ENCODE measurements around the gene CDKN1A. TPM values are rescaled to one million over a fixed set of nuclear protein-coding genes. Genes with fewer than 3 reads are reported as not detected.
A peak's percentile ranks its signal among the peaks of the same experiment; 100 is the strongest.

CDKN1A gene
- total RNA-seq, 2 experiments from 2014 or later = 12.6 to 13.0 TPM

DNA sequence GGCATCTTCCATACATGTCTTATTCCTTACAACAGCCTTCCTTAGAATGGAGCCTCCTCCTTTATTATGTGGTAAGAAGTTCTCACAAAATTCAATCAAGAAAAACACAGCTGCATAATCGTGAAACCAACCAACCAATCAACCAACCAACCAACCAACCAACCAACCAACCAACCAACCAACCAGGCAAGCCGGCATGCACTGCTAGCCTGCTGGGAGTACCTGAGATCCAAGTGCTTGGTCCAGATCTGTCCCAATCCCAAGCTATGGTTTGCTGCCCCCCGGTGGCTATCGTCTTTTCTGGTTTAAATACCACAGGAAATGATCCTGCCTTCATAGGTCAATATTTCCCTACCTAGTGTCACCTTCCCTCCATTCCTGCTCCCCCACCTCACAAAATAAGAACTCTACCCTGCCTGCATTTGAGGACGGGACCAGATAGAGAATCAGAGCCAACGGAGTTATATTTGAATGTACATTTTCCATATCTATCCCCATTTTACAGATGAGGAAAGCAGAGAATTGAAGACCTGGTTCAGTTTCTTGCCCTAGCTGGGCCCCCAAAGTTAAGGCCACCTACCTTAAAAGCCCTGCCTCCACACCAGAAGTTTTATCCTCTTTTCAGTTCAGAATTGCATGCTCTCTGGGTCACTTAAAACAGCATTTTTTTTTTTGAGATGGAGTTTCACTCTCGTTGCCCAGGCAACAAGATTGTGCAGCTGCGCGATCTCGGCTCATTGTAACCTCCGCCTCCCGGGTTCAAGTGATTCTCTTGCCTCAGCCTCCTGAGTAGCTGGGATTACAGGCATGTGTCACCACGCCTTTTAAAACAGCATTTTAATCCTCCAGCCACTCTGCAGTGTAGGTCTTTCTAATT lies 46.2 kb downstream of the CDKN1A start:
- H3K4me1 Mint-ChIP-seq = peaks cover 3% of the 10 kb centered on the region
- no peaks in the 10 kb centered on the region for H3K27me3 Mint-ChIP-seq
- peak overlapping the region; percentile 7 for H3K27ac Mint-ChIP-seq
- H3K4me3 Mint-ChIP-seq = no peak overlapping the region
- DNase-seq = peak; percentile 38
- no peaks in the 10 kb centered on the region for H3K36me3 Mint-ChIP-seq
- no peaks in the 10 kb centered on the region for H3K9me3 Mint-ChIP-seq

DNA sequence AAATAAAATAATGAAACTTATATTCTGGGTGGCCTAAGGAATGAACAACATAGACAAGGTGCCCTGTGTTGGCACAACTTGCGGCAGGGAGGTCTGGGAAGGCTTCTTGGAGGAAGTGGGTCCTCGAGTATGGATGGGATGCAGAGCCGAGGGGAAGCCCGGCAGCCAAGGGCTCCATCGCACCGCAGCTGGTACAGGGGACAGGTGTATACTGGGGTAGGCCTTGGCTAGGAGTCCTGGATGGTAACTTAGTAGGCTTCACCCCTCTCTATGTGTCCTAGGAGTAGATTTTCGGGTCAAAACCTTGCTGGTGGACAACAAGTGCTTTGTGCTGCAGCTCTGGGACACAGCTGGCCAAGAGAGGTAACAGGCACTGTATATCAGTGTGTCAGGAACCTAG lies 47.1 kb downstream of the CDKN1A start:
- no peak for DNase-seq
- Mint-ChIP-seq H3K27ac (no peak overlapping the region), H3K27me3 (no peaks in the 10 kb centered on the region), H3K4me1 (peaks cover 3% of the 10 kb centered on the region), H3K36me3 (no peaks in the 10 kb centered on the region), H3K9me3 (no peaks in the 10 kb centered on the region), H3K4me3 (no peak overlapping the region)

DNA sequence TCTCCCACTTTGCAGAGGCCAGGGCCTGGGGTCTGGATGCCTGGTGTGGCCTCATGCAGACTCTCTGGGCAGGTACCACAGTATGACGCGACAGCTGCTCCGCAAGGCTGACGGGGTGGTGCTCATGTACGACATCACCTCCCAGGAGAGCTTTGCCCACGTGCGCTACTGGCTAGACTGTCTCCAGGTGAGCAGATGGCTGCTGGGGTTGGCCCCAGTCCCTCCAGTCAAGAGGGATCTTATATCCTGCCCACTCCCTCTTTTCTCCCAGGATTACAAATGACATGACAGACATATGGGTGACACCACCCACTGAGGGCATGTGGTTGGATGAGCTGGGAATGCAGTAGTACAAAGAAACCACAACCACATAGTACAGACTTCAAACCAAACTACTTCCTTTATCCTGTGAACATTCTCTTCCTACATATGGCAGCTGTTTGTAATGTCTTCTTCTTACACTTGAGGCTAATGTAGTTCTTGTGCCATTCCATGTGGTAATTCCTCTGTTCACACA lies 49.0 kb downstream of the CDKN1A start:
- DNase-seq = no peak
- Mint-ChIP-seq H3K27ac (no peak overlapping the region), H3K4me1 (peaks cover 3% of the 10 kb centered on the region)

DNA sequence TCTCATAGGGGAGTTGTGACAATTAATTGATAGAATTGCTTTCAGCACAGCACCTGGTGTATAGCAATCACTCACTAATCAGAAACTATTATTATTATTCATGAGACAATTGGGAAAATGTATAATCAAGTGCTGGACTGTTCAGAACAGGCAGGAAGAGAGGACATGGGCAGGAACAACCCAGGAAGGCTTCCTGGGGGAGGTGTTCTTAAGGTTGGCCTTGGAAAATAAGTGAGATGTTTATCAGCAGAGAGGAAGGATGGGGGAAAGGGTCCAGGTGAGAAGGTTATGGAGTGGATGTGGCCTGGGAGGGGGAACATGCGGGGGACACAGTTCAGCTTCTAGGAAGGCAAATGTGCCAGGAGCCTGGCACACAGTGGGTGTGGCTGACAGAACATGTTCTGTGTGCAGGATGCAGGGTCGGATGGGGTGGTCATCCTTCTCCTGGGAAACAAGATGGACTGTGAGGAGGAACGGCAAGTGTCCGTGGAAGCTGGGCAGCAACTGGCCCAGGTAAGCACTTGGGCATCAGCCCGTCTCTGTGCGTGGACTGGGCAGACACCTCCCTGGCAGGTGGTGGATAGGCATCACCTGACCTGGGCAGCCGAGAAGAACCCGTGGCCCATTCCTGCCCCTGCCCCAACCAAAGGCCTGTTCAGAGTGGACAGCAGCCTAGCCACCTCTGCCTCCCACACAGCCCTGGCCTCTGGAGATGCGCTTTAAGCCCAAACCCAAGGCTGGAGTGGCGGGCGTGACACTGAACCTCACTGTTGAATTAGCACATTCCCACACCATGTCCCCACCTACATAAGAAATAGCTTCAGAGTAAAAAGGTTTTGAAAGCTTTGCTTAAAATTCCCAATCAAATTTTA lies 50.0 kb downstream of the CDKN1A start:
- Mint-ChIP-seq H3K4me3 (no peak overlapping the region), H3K9me3 (no peaks in the 10 kb centered on the region), H3K4me1 (peaks cover 6% of the 10 kb centered on the region), H3K27me3 (no peaks in the 10 kb centered on the region), H3K36me3 (no peaks in the 10 kb centered on the region), H3K27ac (no peak overlapping the region)
- DNase-seq = no peak

More for the DNA sequence above, 49.0 kb downstream of the CDKN1A start:
- H3K9me3 Mint-ChIP-seq = no peaks in the 10 kb centered on the region
- no peaks in the 10 kb centered on the region for H3K27me3 Mint-ChIP-seq
- H3K4me3 Mint-ChIP-seq = no peak overlapping the region
- no peaks in the 10 kb centered on the region for H3K36me3 Mint-ChIP-seq

DNA sequence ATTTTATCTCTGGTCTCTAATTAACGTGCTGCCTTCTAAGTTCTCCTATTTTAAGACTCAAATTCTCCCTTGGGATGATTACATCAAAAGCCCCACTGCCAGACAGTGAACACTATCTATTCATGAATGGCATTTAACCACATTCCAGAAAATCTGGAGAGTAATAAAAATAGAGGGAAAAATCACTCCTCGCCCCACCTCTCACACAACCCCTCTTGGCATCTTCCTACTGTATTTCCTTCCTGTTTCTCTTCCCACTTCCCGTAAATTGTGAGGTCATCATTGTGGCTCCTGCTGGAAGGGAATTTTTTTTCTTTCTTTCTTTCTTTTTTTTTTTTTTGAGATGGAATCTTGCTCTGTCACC lies 50.6 kb downstream of the CDKN1A start:
- peaks cover 2% of the 10 kb centered on the region for H3K27me3 Mint-ChIP-seq
- H3K4me3 Mint-ChIP-seq = no peak overlapping the region
- DNase-seq = no peak
- H3K27ac Mint-ChIP-seq = no peak overlapping the region
- H3K36me3 Mint-ChIP-seq = no peaks in the 10 kb centered on the region
- peaks cover 8% of the 10 kb centered on the region for H3K4me1 Mint-ChIP-seq
- H3K9me3 Mint-ChIP-seq = no peaks in the 10 kb centered on the region

DNA sequence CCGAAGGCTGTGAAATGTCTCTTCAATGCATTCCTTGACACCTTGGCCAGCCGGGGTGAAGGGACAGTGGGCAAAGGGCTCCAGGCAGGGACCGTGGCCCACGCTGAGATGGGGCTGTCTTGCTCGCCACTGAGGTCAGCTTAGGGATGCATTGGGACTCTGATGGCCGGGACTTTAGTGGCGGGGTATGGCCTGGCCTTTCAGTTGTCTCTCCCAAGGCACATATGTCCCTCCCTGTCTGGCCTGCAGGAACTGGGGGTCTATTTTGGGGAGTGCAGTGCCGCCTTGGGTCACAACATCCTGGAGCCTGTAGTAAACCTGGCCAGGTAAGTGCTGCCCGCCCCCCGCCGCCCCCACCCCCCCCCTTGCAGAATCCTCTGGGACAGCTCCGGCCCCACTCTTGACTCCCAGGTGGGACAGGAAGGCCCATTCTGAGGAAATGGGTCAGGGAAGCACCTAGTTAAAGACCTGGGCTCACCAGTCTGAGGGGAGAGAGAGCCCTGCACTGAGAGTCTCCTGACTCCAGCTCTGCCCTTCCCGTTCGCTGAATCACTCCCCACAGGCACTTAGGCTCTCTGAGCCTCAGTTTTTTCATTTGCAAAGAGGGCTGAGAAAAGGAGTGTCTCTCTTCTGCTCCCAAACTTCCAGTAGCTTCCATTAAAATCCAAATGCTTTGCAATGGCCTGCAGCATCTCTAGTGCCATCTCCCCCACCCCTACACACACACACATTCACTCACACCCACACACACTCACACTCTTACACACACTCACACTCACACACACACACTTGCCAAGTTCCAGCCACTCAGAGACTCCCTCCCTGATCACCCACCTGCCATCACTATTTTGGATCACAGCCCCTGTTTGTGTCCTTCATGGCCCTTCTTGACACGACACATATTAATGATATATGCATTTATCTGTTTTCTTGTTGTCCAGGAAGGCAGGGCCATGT lies 52.2 kb downstream of the CDKN1A start:
- H3K4me3 Mint-ChIP-seq = no peak overlapping the region
- no peak for DNase-seq
- H3K27me3 Mint-ChIP-seq = peaks cover 5% of the 10 kb centered on the region
- no peak overlapping the region for H3K27ac Mint-ChIP-seq
- H3K9me3 Mint-ChIP-seq = no peaks in the 10 kb centered on the region
- no peaks in the 10 kb centered on the region for H3K36me3 Mint-ChIP-seq
- peaks cover 16% of the 10 kb centered on the region for H3K4me1 Mint-ChIP-seq

DNA sequence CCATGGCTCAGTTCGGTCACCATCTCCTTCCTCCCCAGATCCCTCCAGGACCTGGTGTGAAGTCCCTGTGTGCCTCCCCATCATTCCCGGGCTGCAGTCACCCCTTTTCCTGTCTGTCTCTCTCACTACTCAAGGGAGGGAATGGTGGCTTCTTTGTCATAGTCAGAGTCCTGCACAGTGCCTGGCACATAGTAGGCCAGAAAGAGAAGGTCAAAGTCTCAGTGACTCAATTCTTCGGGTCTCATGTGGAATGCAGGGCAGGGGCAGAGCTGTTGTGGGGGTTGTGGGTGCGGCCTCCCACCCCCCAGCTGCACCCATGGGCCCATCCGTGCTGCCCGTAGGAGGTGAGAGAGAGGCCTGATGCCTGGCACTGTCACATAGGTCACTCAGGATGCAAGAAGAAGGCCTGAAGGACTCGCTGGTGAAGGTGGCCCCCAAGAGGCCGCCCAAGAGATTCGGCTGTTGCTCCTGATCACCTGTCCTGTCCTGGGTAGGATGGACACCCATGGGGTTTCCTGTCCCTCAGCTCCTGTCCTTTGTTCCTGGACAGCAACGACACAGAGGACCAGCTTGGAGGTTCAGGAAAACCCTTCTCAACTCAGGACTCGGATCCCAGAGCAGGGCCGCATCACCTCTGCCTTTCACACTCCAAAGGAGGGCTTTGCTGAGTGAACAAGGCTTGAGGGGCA lies 53.3 kb downstream of the CDKN1A start:
- H3K9me3 Mint-ChIP-seq = no peaks in the 10 kb centered on the region
- peaks cover 13% of the 10 kb centered on the region for H3K4me1 Mint-ChIP-seq
- H3K27ac Mint-ChIP-seq = no peak overlapping the region
- DNase-seq = no peak
- H3K27me3 Mint-ChIP-seq = peaks cover 5% of the 10 kb centered on the region
- H3K4me3 Mint-ChIP-seq = no peak overlapping the region
- H3K36me3 Mint-ChIP-seq = no peaks in the 10 kb centered on the region

DNA sequence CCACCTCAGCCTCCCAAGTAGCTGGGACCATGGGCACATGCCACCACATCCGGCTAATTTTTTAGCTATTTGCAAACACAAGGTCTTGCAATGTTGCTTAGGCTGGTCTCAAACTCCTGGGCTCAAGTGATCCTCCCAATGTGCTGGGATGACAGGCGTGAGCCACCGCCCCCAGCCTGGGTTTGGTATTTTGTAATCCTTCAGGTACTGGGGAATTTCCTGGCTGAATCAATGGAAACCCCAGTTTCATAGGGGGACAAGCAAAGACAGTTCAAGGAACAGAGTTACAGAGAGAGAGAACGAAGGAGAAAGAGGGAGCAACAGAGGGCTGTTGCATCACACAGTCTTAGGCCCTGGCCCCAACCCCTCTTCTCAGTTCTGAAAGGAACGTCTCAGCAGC lies 54.8 kb downstream of the CDKN1A start:
- Mint-ChIP-seq H3K4me1 (peaks cover 13% of the 10 kb centered on the region), H3K36me3 (no peaks in the 10 kb centered on the region), H3K9me3 (no peaks in the 10 kb centered on the region), H3K27ac (no peak overlapping the region), H3K27me3 (peaks cover 5% of the 10 kb centered on the region), H3K4me3 (no peak overlapping the region)
- no peak for DNase-seq

DNA sequence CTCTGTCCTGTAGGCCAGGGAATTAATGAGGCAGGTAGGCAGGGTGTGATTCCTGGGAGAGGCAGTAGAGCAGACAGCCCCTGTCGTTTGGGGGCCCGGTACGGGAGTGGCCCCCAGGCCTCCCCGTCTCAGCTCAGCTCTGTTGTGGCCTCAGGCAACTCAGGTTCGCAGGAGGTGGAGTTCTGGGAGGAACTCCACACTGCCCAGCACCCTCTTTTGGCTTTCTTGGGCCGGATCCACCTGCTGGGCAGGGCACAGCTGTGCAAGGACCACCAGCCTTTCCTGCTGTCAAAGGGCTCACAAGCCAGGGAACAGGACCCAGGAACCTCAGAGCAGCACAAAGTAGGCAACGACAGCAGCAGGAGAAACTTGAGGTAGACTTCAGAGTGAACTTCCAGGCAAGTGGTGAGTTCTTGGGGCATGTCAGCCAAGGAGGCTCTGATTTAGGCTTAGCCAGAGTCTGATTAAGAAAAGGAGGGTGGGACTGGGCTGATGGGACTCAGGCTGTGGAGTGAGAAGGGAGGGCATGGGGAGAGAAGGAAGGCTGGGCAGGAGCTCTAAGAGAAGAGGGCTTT lies 56.1 kb downstream of the CDKN1A start:
- peaks cover 13% of the 10 kb centered on the region for H3K4me1 Mint-ChIP-seq
- DNase-seq = no peak
- H3K4me3 Mint-ChIP-seq = peak overlapping the region; percentile 59
- H3K27me3 Mint-ChIP-seq = peaks cover 5% of the 10 kb centered on the region
- no peaks in the 10 kb centered on the region for H3K9me3 Mint-ChIP-seq
- H3K36me3 Mint-ChIP-seq = no peaks in the 10 kb centered on the region
- peak overlapping the region; percentile 55 for H3K27ac Mint-ChIP-seq

DNA sequence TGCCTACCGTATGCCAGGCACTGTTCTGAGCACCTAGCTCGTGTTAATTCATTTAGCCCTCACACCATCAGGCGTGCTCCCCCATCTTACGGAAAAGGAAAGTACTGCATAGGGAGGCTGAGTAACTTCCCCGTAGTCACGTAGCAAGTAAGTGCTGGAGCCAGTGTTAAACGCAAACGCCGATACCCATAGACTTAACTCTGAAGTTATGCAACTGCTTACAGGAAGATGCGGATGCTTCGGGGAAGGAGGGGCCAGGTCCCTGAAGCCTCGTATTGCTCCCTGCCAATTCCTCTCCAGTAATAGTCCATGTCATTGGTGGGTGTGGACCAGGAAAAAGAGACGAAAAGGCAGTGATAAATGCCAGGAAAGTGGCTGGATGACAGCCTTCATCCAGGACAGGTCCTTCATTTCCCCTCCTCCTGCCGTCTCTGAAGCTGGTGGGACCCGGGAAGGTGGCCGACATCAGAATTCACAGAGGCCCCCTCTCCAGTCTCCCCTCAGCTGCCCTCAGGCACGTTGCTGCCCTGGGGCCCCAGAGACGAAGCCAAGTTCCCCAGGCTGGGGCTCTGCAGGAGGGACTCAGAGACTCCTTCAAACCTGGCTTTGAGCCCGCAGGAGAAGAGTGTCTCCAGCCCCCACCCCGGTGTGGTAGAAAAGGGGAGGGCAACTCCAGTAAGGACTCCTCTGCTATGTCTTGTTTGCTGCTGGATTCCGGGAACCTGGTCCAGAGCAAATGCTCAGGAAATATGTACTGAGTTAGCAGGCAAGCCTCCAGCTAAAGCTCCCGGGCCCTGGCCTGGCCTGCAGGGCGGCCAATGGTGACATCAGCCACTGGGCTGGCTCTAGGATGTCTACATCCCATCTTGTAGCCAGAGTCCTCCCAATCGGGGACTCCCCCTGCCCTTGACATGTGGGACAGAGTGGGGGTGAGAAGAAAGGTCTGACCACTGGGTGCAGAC lies 56.9 kb downstream of the CDKN1A start:
- peaks cover 5% of the 10 kb centered on the region for H3K27me3 Mint-ChIP-seq
- peak overlapping the region; percentile 55 for H3K27ac Mint-ChIP-seq
- H3K4me1 Mint-ChIP-seq = peaks cover 13% of the 10 kb centered on the region
- H3K4me3 Mint-ChIP-seq = peak overlapping the region; percentile 59
- peak; percentile 27 for DNase-seq
- H3K9me3 Mint-ChIP-seq = no peaks in the 10 kb centered on the region
- no peaks in the 10 kb centered on the region for H3K36me3 Mint-ChIP-seq

Measured in activated naive CD8-positive, alpha-beta T cell treated with anti-CD3 and anti-CD28 coated beads for 36 hours (primary cell).